Ectodermal cell (in vitro differentiated cells): ENCODE results near the gene NUCKS1.

ENCODE experiments used
- H3K27ac ChIP-seq: 2 replicates; pipeline ENCODE4 v1.7.0; 2013; ENCODE audit warnings: mild to moderate bottlenecking, low read depth, low read length; ENCODE audit not compliant: insufficient read depth, poor library complexity, severe bottlenecking
- H3K27me3 ChIP-seq: 2 replicates; pipeline ENCODE4 v1.7.0; 2013; ENCODE audit warnings: mild to moderate bottlenecking, low read length; ENCODE audit not compliant: insufficient read depth, control insufficient read depth, poor library complexity, severe bottlenecking
- H3K36me3 ChIP-seq: one replicate; pipeline ENCODE4 v1.7.0; 2013; ENCODE audit warnings: low read length; ENCODE audit not compliant: control insufficient read depth, insufficient read depth
- H3K4me1 ChIP-seq: one replicate; pipeline ENCODE4 v1.7.0; 2013; ENCODE audit warnings: low read length; ENCODE audit not compliant: control insufficient read depth, insufficient read depth
- H3K4me3 ChIP-seq: 2 replicates; pipeline ENCODE4 v1.7.0; 2013; ENCODE audit warnings: low read depth, low read length, control low read depth; ENCODE audit not compliant: insufficient read depth
- H3K9me3 ChIP-seq: 2 replicates; pipeline ENCODE4 v1.7.0; 2013; ENCODE audit warnings: mild to moderate bottlenecking, low read length, moderate library complexity; ENCODE audit not compliant: control insufficient read depth
- WGBS, 2 experiments: methylation state at CpG; one replicate each; pipeline ENCODE4 v1.1.7; 2013; ENCODE audit warnings: missing lambda C conversion rate in 2 of 2; 5-methylcytosine and 5-hydroxymethylcytosine counted together

Gene NUCKS1

GRCh38 chr1:205670611-205671430 is 79.2 kb downstream of the NUCKS1 start:
- Histone ChIP-seq H3K36me3 (no peaks in the 10 kb centered on the region), H3K27ac (peak overlapping the region; percentile 98), H3K4me1 (peaks cover 75% of the 10 kb centered on the region), H3K9me3 (no peaks in the 10 kb centered on the region), H3K27me3 (no peaks in the 10 kb centered on the region), H3K4me3 (peak overlapping the region; percentile 26)
- WGBS, 2 experiments, result 4 to 5% methylated on average over 13 of the region's 13 CpGs

GRCh38 chr1:205670150-205670446 is 79.9 kb downstream of the NUCKS1 start:
- H3K4me1 ChIP-seq, result peaks cover 80% of the 10 kb centered on the region

GRCh38 chr1:205669341-205670149 is 80.4 kb downstream of the NUCKS1 start:
- H3K27me3 ChIP-seq, result no peaks in the 10 kb centered on the region
- peak overlapping the region; percentile 98 for H3K27ac ChIP-seq
- H3K36me3 ChIP-seq, result no peaks in the 10 kb centered on the region
- H3K9me3 ChIP-seq, result no peaks in the 10 kb centered on the region
- 11 to 16% methylated on average over 20 of the region's 20 CpGs for WGBS, 2 experiments
- peak overlapping the region; percentile 26 for H3K4me3 ChIP-seq
- H3K4me1 ChIP-seq, result peaks cover 80% of the 10 kb centered on the region

More at GRCh38 chr1:205670150-205670446, 79.9 kb downstream of the NUCKS1 start:
- H3K4me3 ChIP-seq, result peak overlapping the region; percentile 26
- H3K27me3 ChIP-seq, result no peaks in the 10 kb centered on the region
- H3K36me3 ChIP-seq, result no peaks in the 10 kb centered on the region
- peak overlapping the region; percentile 98 for H3K27ac ChIP-seq
- no peaks in the 10 kb centered on the region for H3K9me3 ChIP-seq
- WGBS, 2 experiments, result 19 to 20% methylated on average over 5 of the region's 5 CpGs

DNA sequence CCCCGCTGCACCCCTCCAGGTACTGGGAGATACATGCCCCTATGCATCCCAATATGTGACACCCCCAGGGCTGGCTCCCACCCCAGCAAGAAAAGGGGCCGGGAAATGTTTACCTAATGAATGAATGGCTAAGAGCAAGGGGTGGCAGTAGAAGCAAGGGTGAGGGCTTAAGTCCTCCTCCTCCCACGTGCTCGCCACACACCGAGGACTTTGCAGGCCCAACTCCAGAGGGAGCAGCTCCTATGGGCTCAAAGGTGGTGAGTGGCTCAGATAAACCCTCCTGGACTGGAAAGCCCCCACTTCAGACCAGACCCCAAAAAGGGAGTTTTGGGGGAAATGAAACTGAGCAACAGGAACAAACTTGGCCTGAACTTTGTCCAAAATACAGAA is 81.0 kb downstream of the NUCKS1 start:
- Histone ChIP-seq H3K27me3 (no peaks in the 10 kb centered on the region), H3K4me3 (no peak overlapping the region), H3K36me3 (no peaks in the 10 kb centered on the region), H3K27ac (peak overlapping the region; percentile 98), H3K9me3 (no peaks in the 10 kb centered on the region), H3K4me1 (peaks cover 78% of the 10 kb centered on the region)
- WGBS, 2 experiments, result 51 to 53% methylated on average over 5 of the region's 5 CpGs

- Histone ChIP-seq H3K36me3 (peaks cover under 1% of the 10 kb centered on the region), H3K27ac (no peak overlapping the region), H3K4me3 (no peak overlapping the region), H3K4me1 (peaks cover 74% of the 10 kb centered on the region), H3K9me3 (no peaks in the 10 kb centered on the region), H3K27me3 (no peaks in the 10 kb centered on the region)
- 83 to 87% methylated on average over 11 of the region's 11 CpGs for WGBS, 2 experiments
These were observed 81.9 kb downstream of the NUCKS1 start for GRCh38 chr1:205667909-205668643.

- H3K27ac ChIP-seq, result no peak overlapping the region
- H3K4me3 ChIP-seq, result no peak overlapping the region
- no peaks in the 10 kb centered on the region for H3K9me3 ChIP-seq
- no peaks in the 10 kb centered on the region for H3K27me3 ChIP-seq
- H3K4me1 ChIP-seq, result peaks cover 76% of the 10 kb centered on the region
- peaks cover 3% of the 10 kb centered on the region for H3K36me3 ChIP-seq
- 91 to 92% methylated on average over 6 of the region's 6 CpGs for WGBS, 2 experiments
These were observed 83.4 kb downstream of the NUCKS1 start for GRCh38 chr1:205666372-205667166.

GRCh38 chr1:205665201-205666045 is 84.6 kb downstream of the NUCKS1 start:
- no peaks in the 10 kb centered on the region for H3K27me3 ChIP-seq
- no peak overlapping the region for H3K27ac ChIP-seq
- peaks cover 71% of the 10 kb centered on the region for H3K4me1 ChIP-seq
- 61 to 67% methylated on average over 8 to 9 of the region's 9 CpGs for WGBS, 2 experiments
- H3K4me3 ChIP-seq, result no peak overlapping the region
- H3K9me3 ChIP-seq, result no peaks in the 10 kb centered on the region
- peaks cover 3% of the 10 kb centered on the region for H3K36me3 ChIP-seq

- 91 to 94% methylated on average over 19 of the region's 19 CpGs for WGBS, 2 experiments
- Histone ChIP-seq H3K9me3 (no peaks in the 10 kb centered on the region), H3K4me3 (no peak overlapping the region), H3K4me1 (peaks cover 62% of the 10 kb centered on the region), H3K27me3 (no peaks in the 10 kb centered on the region), H3K36me3 (peaks cover 3% of the 10 kb centered on the region), H3K27ac (no peak overlapping the region)
These were observed 85.5 kb downstream of the NUCKS1 start for GRCh38 chr1:205664399-205665017.
